NCI-H226 (cell line): ENCODE results near the gene STRN.
"Not testable (repeated sequence)": the region's sequence is repeated elsewhere in the genome, so short reads cannot be mapped to it uniquely, and the experiment has no call there.

Experiments
- DNase-seq: peaks from one replicate; pipeline ENCODE4 v3.0.0-alpha.2; 2015

The STRN gene, protein sequence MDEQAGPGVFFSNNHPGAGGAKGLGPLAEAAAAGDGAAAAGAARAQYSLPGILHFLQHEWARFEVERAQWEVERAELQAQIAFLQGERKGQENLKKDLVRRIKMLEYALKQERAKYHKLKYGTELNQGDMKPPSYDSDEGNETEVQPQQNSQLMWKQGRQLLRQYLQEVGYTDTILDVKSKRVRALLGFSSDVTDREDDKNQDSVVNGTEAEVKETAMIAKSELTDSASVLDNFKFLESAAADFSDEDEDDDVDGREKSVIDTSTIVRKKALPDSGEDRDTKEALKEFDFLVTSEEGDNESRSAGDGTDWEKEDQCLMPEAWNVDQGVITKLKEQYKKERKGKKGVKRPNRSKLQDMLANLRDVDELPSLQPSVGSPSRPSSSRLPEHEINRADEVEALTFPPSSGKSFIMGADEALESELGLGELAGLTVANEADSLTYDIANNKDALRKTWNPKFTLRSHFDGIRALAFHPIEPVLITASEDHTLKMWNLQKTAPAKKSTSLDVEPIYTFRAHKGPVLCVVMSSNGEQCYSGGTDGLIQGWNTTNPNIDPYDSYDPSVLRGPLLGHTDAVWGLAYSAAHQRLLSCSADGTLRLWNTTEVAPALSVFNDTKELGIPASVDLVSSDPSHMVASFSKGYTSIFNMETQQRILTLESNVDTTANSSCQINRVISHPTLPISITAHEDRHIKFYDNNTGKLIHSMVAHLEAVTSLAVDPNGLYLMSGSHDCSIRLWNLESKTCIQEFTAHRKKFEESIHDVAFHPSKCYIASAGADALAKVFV

GRCh38 chr2:36966370-36967235 is at the start of gene STRN:
STRN (minus strand) TSS chr2:36966536; CDS start chr2:36966463, 73 bp downstream.
- peak; percentile 97 for DNase-seq

DNA sequence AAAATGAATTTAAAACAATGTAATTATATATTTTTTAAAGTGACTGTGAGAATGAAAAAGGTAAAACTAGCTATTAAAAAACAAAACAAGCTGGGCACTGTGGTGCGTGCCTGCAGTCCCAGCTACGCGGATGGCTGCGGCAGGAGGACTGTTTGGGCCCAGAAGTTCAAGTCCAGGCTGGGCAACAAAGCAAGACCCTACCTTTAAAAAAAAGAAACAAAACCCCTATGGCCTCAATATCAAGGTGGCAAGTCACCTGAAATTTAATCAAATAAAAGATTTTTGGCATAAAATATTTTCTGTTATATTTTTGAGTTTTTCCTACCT is 46.9 kb upstream of the STRN start:
- no peak for DNase-seq

DNA sequence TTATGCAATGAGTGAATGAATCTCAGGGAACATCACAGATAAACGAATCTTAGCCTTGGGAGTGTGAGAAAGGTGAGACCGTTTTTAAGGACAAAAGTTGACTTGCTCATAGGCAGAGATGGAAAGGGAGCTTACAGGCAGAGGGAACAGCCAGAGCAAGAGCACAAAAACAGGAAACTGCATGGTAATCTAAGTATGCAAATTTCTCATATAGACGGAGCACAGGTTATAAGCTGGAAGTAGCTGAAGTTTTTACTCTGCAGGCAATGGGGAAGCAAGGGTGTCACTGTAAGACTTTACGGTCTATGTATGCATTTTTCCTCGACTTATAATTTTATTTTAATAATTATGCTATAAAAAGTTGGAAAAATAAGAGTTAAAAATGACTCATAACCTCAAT is 44.8 kb upstream of the STRN start:
- DNase-seq, result no peak

DNA sequence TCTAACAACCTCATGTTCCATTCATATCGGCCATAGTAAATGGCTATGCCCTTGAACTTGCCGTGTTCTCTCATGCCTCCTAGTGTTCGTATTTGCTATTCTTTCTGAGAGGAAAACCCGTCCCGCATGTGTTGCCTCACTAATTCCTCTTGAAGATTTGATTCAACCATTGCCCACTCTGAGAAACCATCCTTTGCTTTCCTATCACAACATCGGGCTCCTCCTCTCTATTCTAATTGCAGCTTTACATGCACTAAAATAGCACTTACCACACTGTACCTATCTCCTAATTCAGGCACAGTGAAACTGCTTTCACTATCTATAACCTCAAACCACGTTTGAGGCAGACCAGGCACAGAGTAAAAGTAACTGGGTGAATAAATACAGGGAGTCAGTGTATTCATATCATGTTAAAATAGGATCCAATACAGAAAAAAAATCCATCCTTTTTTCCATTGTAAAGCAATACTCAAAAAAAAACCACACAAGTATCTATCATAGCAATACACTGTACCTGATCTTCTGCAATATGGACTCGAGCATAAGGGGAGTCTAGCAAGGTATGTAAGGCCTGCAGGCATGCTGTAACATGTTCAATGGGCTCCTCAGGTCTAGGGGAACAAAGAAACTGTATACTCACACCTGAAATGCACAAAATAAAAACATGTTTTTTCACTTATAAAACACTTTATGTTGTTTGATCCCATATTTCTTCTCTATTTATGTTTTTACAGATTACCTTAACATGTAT is 39.0 kb upstream of the STRN start:
- DNase-seq, result no peak

DNA sequence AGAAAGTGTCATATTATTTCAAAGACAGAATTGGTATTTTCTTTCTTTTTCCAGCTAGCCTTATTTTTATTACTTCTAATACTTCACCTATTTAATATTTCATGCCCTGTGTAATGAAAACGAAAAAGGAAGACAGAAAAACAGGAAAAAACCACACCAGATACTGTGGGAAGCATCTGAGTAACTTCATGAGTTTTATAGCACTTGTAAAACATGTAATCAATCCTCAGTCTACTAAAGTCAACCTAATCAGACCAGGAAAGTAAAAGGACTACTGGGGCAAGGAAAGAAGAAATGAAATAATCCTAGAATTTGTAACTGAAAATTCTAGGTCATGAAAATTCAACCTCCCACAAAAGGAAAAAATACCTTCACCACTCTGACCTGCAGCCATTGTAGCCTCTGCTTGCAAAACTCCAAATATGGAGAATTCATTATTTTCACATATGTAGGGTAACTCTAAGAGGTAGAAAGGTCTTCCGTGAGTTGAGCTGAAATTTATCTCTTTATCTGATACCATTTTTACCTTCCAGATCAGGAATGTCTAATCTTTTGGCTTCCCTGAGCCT is 34.7 kb upstream of the STRN start:
- no peak for DNase-seq

DNA sequence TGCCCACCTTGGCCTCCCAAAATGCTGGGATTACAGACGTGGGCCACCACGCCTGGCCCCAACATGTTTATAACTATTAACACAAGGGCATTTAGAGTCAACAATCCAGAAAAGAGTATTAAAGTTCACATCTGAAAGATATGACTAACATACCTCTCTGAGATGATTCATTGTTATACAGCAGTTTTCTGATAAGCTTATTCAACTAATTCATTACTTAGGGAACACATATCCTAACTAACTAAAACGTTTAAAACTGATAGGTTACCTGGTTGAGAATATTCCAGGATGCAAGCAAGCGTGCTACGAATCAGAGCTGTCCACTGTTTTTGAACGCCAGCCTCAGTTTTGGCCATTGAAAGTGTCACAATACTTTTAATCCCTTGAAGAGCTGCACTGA is 34.0 kb upstream of the STRN start:
- peak; percentile 17 for DNase-seq

DNA sequence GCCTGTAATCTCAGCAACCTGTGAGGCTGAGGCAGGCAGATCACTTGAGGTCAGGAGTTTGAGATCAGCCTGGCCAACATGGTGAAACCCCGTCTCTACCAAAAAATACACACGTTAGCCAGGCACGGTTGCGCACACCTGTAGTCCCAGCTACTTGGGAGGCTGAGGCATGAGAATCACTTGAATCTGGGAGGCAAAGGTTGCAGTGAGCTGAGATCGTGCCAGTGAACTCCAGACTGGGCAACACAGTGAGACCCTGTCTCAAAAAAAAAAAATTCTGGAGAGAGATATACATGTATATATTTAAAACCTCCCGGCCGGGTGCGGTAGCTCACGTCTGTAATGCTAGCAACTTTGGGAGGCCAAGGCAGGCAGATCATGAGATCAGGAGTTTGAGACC is 33.1 kb upstream of the STRN start:
- DNase-seq, result not testable (repeated sequence)

DNA sequence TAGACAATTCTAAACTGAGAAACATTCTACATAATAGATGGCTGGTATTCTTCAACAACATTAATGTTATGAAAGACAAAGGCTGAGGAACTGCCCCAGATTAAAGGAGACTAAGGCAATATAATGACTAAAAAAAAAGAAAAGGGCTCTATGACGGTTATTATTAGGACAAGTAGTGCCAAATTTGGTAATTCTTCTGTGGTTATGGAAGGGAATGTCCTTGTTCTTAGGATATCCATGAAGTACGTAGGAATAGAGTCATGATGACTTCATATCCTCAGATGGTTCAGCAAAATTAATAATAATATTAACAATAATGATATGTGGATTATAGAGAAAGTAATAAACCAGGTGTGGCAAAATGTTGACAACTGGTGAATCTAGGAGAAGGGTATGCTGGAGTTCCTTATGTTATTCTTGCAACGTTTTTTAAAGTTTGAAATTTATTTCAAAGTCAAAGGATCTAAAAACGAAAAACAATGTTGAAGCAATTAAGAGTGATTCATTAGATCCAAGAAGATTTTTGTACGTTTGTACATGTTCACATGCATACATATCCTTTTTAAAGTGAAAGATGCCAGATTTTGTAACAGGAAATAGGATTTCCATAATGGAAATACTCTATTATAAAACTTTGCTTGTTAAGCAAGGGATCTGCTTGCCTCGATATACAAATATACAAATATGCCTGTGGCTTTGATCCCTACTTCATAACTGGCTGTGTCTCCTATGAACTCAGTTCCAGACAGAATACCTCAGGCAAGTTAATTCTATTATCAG is 27.7 kb upstream of the STRN start:
- no peak for DNase-seq

GRCh38 chr2:36988008-36988407 is 21.7 kb upstream of the STRN start:
- DNase-seq, result no peak

- DNase-seq, result no peak
Observed at GRCh38 chr2:36982467-36982866, 16.1 kb upstream of the STRN start.

GRCh38 chr2:36981911-36982310 is 15.6 kb upstream of the STRN start:
- no peak for DNase-seq

- not testable (repeated sequence) for DNase-seq
Observed at GRCh38 chr2:36979007-36979406, 12.7 kb upstream of the STRN start.

- DNase-seq, result no peak
Observed at GRCh38 chr2:36976065-36976464, 9.7 kb upstream of the STRN start.

DNA sequence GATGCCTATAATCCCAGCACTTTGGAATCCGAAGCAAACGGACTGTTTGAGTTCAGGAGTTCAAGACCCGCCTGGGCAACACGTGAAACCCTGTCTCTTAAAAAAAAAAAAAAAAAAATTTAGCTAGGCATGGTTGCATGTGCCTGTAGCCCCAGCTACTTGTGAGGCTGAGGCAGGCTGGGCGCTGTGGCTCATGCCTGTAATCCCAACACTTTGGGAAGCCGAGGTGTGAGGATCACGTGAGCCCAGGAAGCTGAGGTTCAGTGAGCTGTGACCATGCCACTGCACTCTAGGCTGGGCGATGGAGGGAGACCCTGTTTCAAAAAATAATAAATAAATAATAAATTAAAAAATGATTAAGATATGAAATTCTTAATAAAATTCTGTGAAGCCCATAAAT is 9.0 kb upstream of the STRN start:
- DNase-seq, result no peak

GRCh38 chr2:36973320-36973719 is 7.0 kb upstream of the STRN start:
- DNase-seq, result no peak

GRCh38 chr2:36971990-36972389 is 5.7 kb upstream of the STRN start:
- no peak for DNase-seq

DNA sequence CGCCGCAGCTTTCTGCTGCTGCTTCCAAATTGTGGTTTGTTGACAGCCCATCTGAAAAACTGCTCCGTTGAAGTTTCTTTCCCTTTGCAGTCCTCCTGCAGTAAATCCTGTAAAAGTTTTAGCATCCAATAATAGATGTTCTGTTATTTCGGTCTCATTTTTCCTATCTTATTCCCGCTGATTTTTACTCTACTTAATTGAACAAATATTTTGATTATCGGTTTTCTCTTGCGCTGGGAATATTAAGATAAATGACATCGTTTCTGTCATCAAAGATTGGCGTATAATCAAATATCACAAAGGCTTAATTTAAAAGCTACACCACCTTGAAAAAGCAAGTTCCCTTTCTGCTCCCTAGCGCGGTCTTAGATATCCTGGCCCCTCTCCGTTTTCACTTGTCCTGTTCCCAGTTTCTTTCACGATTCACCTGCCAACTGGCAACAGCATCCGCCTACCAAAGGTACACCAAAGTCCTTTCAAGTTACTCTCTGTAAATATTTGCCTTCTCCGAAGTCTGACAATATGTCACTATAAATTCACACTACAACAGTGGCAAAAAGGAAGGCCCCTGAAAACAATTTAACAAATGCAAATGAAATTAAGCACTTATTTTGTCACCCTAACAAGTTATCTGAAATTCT is 1.0 kb upstream of the STRN start:
- DNase-seq, result no peak

- peak; percentile 22 for DNase-seq
Observed at GRCh38 chr2:36965751-36966369, 476 bp downstream of the STRN start.

GRCh38 chr2:36965206-36965605 is 1.1 kb downstream of the STRN start:
- DNase-seq, result no peak

GRCh38 chr2:36964496-36965058 is 1.8 kb downstream of the STRN start:
- DNase-seq, result no peak
